Hepatocyte (in vitro differentiated cells): Measurements from ENCODE around the gene CARD18. TPM values are rescaled to one million over a fixed set of nuclear protein-coding genes. Genes with fewer than 3 reads are reported as not detected.

Experiments used
- DNase-seq: peaks from one replicate; pipeline ENCODE4 v3.0.0-alpha.2; 2016; ENCODE audit warnings: low spot score
- H2AFZ ChIP-seq: fragments of 200-600 bp; sonication (generic); 2 replicates; pipeline ENCODE4 v1.6.0; 2016; ENCODE audit warnings: antibody characterized with exemption, mild to moderate bottlenecking
- H3K27ac ChIP-seq: fragments of 200-600 bp; sonication (generic); 2 replicates; pipeline ENCODE4 v1.5.1; 2016; ENCODE audit warnings: mild to moderate bottlenecking
- H3K27me3 ChIP-seq: fragments of 200-600 bp; sonication (generic); 2 replicates; pipeline ENCODE4 v1.6.1; 2016
- H3K36me3 ChIP-seq: fragments of 200-600 bp; sonication (generic); replicated peaks from 2 replicates; pipeline ENCODE4 v1.5.1; 2016; ENCODE audit warnings: low read depth; ENCODE audit not compliant: insufficient read depth
- H3K4me1 ChIP-seq: fragments of 200-600 bp; sonication (generic); 2 replicates; pipeline ENCODE4 v1.5.1; 2016; ENCODE audit warnings: mild to moderate bottlenecking, moderate library complexity; ENCODE audit not compliant: insufficient read depth
- H3K4me2 ChIP-seq: fragments of 200-600 bp; sonication (generic); 2 replicates; pipeline ENCODE4 v1.6.0; 2016
- H3K4me3 ChIP-seq: fragments of 200-600 bp; sonication (generic); 2 replicates; pipeline ENCODE4 v1.5.1; 2016; ENCODE audit warnings: mild to moderate bottlenecking
- H3K79me2 ChIP-seq: fragments of 200-600 bp; sonication (generic); 2 replicates; pipeline ENCODE4 v1.6.0; 2017; ENCODE audit warnings: mild to moderate bottlenecking
- H3K9me2 ChIP-seq: fragments of 200-600 bp; sonication (generic); replicated peaks from 2 replicates; pipeline ENCODE4 v1.6.0; 2017; ENCODE audit warnings: mild to moderate bottlenecking; ENCODE audit not compliant: insufficient read depth
- H3K9me3 ChIP-seq: fragments of 200-600 bp; sonication (generic); 2 replicates; pipeline ENCODE4 v1.5.1; 2016; ENCODE audit warnings: low read depth, mild to moderate bottlenecking
- H4K20me1 ChIP-seq: fragments of 200-600 bp; sonication (generic); 2 replicates; pipeline ENCODE4 v1.6.0; 2016; ENCODE audit warnings: mild to moderate bottlenecking; ENCODE audit not compliant: insufficient read depth, poor library complexity, severe bottlenecking
- CTCF ChIP-seq: fragments of 200-600 bp; sonication (generic); IDR thresholded peaks from 2 replicates; pipeline ENCODE4 v1.5.1; 2016; ENCODE audit warnings: antibody characterized with exemption, mild to moderate bottlenecking; ENCODE audit not compliant: poor library complexity
- EZH2 ChIP-seq: fragments of 200-600 bp; sonication (generic); IDR thresholded peaks from 2 replicates; pipeline ENCODE4 v1.6.1; 2016; ENCODE audit warnings: antibody characterized with exemption, mild to moderate bottlenecking, borderline replicate concordance
- EZH2phosphoT487 ChIP-seq: fragments of 200-600 bp; sonication (generic); IDR thresholded peaks from one replicate; pipeline ENCODE4 v1.6.1; 2018; ENCODE audit warnings: antibody characterized with exemption, mild to moderate bottlenecking, low read depth, moderate library complexity; ENCODE audit not compliant: unreplicated experiment, severe bottlenecking
- WGBS: methylation state at CpG from one replicate; pipeline ENCODE4 v1.1.6; 2016; ENCODE audit warnings: low lambda C conversion rate; ENCODE audit errors: missing lambda C conversion rate; 5-methylcytosine and 5-hydroxymethylcytosine counted together
- polyA plus RNA-seq: library from polyadenylated mRNA; unstranded; fragments of >200 nt; fragmentation: Nextera tagmentation; extraction: Ambion mirVana; gene quantifications from 2 replicates; pipeline ENCODE4 v1.2.1, GENCODE V29; 2016
- total RNA-seq: library from RNA; depleted of rRNA; stranded (reverse); fragments of >200 nt; gene quantifications from 2 replicates; pipeline ENCODE4 v1.2.3, GENCODE V29; 2014

Gene CARD18
- total and polyA plus RNA-seq, 2 experiments from 2014 or later, result not detected

- Histone ChIP-seq H3K9me2 (no peaks in the 10 kb centered on the region), H3K9me3 (no peaks in the 10 kb centered on the region), H3K4me3 (no peak overlapping the region), H3K79me2 (no peaks in the 10 kb centered on the region), H2AFZ (no peak overlapping the region), H4K20me1 (no peaks in the 10 kb centered on the region), H3K27me3 (no peaks in the 10 kb centered on the region), H3K4me1 (no peaks in the 10 kb centered on the region), H3K27ac (no peak overlapping the region), H3K4me2 (no peak overlapping the region), H3K36me3 (no peaks in the 10 kb centered on the region)
- WGBS, result 86% methylated on average over 1 of the region's 1 CpG
- DNase-seq, result no peak
- TF ChIP-seq CTCF (no peak), EZH2phosphoT487 (no peak), EZH2 (no peak)
Measured at GRCh38 chr11:105137286-105137685, 2.3 kb downstream of the CARD18 start.

- TF ChIP-seq EZH2 (no peak), EZH2phosphoT487 (no peak), CTCF (no peak)
- H3K27me3 ChIP-seq, result no peaks in the 10 kb centered on the region
- H3K27ac ChIP-seq, result no peak overlapping the region
- no peaks in the 10 kb centered on the region for H3K9me2 ChIP-seq
- no peaks in the 10 kb centered on the region for H4K20me1 ChIP-seq
- no peak overlapping the region for H3K4me2 ChIP-seq
- no peak overlapping the region for H2AFZ ChIP-seq
- no peaks in the 10 kb centered on the region for H3K9me3 ChIP-seq
- no peaks in the 10 kb centered on the region for H3K4me1 ChIP-seq
- no peaks in the 10 kb centered on the region for H3K79me2 ChIP-seq
- no peaks in the 10 kb centered on the region for H3K36me3 ChIP-seq
- no peak overlapping the region for H3K4me3 ChIP-seq
- DNase-seq, result no peak
- 65% methylated on average over 3 of the region's 4 CpGs for WGBS
Measured at GRCh38 chr11:105135883-105136282, 3.7 kb downstream of the CARD18 start.

GRCh38 chr11:105132716-105133511 is 6.7 kb downstream of the CARD18 start:
- Histone ChIP-seq H3K9me2 (no peaks in the 10 kb centered on the region), H4K20me1 (no peaks in the 10 kb centered on the region), H3K4me2 (no peak overlapping the region), H3K36me3 (no peaks in the 10 kb centered on the region), H3K4me1 (no peaks in the 10 kb centered on the region), H3K4me3 (no peak overlapping the region), H3K27me3 (no peaks in the 10 kb centered on the region), H3K79me2 (no peaks in the 10 kb centered on the region), H3K27ac (no peak overlapping the region), H2AFZ (no peak overlapping the region), H3K9me3 (no peaks in the 10 kb centered on the region)
- no peak for DNase-seq
- TF ChIP-seq EZH2phosphoT487 (no peak), CTCF (no peak), EZH2 (no peak)
- WGBS, result 87% methylated on average over 8 of the region's 8 CpGs
